NCI-H1436 (cell line): ENCODE results near the gene OR10G8.

Experiments
- DNase-seq: peaks from one replicate; lab custom pipeline; 2025; lab: John Stamatoyannopoulos, UW

The OR10G8 gene

GRCh38 chr11:124078591-124078990, 52.0 kb downstream of the OR10G8 start:
- no peak for DNase-seq

- no peak for DNase-seq
These were observed 53.2 kb downstream of the OR10G8 start for GRCh38 chr11:124079631-124080326.
